IgD-negative memory B cell (primary cell): Measurements from ENCODE around the gene SLC33A1. TPM values are rescaled to one million over a fixed set of nuclear protein-coding genes. Genes with fewer than 3 reads are reported as not detected.
"Not testable (repeated sequence)": the region's sequence is repeated elsewhere in the genome, so short reads cannot be mapped to it uniquely, and the experiment has no call there.

Experiments used
- H3K27ac Mint-ChIP-seq, 3 donors: one replicate each; pipeline ENCODE4 v1.8.0; 2020 to 2022; ENCODE audit warnings: mild to moderate bottlenecking in 3 of 3, mixed read lengths in 3 of 3, moderate library complexity in 1 of 3
- H3K27me3 Mint-ChIP-seq: one replicate; pipeline ENCODE4 v1.8.0; 2021; ENCODE audit warnings: mixed read lengths
- H3K36me3 Mint-ChIP-seq: one replicate; pipeline ENCODE4 v1.8.0; 2020; ENCODE audit warnings: mild to moderate bottlenecking, mixed read lengths
- H3K4me1 Mint-ChIP-seq, 3 donors: one replicate each; pipeline ENCODE4 v1.8.0; 2020 to 2022; ENCODE audit warnings: mixed read lengths in 3 of 3, mild to moderate bottlenecking in 1 of 3
- H3K4me3 Mint-ChIP-seq, 4 donors: one replicate each; pipeline ENCODE4 v1.8.0; 2020 to 2022; ENCODE audit warnings: mild to moderate bottlenecking in 4 of 4, mixed read lengths in 4 of 4, moderate library complexity in 3 of 4
- H3K9me3 Mint-ChIP-seq, 3 donors: one replicate each; pipeline ENCODE4 v1.8.0; 2020 to 2021; ENCODE audit warnings: mixed read lengths in 3 of 3, mild to moderate bottlenecking in 1 of 3
- polyA plus RNA-seq: library from polyadenylated mRNA; unstranded; fragments of 300-500 nt; fragmentation: Illumina TruSeq; gene quantifications from one replicate; pipeline ENCODE4 v1.2.3, GENCODE V29; 2021

Gene SLC33A1
- polyA plus RNA-seq, 1 donor from 2014 or later: 13.0 TPM

DNA sequence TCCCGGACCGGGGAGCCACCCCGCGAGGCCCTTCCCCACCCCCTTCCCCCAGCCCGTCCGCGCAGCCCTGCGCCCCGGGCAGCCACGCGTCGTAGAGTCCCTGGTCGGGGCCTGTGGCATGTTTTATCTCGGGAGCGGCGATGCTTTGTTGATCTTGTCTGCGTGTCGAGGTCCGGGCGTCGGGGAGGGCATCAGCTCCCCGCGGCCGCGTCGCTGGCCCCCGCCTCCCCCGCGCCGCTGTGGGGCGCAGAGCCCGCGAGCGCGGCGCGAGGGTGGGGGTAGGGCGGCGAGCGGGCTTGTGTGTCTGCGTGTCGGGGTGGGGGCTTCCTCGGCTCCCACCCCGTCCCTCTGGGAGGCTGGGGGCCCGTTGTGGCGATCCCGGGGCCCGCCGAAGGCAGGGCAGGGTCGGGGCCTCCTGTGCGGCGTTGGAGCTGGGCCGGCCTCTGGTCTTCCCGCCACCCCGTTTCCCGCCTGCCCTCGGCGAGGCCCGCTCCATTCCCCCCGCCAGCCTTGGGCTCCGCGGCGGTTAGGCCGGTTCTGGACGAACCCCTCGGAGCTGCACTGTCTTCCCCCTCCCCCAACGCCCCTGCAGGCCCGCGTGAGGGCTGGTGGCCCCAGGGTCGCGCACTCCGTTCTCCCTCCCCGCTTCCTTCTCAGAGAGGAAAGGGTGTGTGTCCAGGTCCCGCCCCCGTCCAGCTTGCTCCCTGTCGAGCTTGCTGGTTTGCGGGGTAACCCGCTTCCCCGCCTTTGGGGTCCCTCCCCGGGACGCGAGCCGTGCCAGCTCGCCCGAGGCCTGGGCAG, 16.9 kb upstream of the SLC33A1 start:
- H3K27ac Mint-ChIP-seq: peak overlapping the region; percentile 86 to 92 (median 88)
- H3K4me3 Mint-ChIP-seq: peak overlapping the region; percentile 92 to 98 (median 94)
- H3K36me3 Mint-ChIP-seq: no peaks in the 10 kb centered on the region
- no peaks in the 10 kb centered on the region for H3K27me3 Mint-ChIP-seq
- H3K9me3 Mint-ChIP-seq: no peaks in the 10 kb centered on the region
- peaks cover 19 to 23% (median 19%) of the 10 kb centered on the region in 3 donors for H3K4me1 Mint-ChIP-seq

DNA sequence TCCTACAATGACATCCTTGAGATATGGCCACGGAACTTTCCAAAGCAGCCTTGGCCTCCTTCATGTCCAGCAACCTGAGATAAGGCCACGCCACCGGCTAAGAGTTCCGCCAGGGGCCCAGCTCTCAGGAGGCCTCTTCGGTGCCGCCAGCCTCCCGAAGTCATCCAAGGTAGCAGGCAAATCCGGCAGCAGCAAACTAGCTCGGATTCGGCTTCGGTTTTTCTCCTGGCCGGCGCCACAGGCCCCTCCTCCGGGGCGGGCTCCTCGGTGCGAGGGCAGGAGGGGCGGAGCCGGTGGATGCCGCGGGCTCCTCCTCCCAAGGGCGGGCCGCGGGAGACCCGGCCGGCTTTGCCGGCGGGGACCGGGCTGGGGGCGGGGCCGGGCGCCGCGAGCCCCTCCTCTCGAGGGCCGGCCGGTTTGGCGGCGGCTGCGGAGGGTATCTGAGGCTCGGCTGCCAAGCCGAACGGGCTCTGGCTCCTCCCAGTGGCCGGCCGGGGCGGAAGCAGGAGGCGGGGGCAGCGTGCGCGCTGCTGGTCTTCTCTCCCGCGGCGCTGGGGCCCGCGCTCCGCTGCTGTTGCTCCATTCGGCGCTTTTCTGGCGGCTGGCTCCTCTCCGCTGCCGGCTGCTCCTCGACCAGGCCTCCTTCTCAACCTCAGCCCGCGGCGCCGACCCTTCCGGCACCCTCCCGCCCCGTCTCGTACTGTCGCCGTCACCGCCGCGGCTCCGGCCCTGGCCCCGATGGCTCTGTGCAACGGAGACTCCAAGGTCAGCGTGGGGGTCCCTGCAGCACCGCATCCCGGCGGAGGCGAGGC, 16.1 kb upstream of the SLC33A1 start, which contains the start of gene GMPS:
TSS of gene GMPS (plus strand) at position 518 of the 812 bp plus-strand sequence. CDS start at position 739, 221 bp downstream.
- H3K4me1 Mint-ChIP-seq: peaks cover 15 to 20% (median 16%) of the 10 kb centered on the region in 3 donors
- no peaks in the 10 kb centered on the region for H3K36me3 Mint-ChIP-seq
- H3K27me3 Mint-ChIP-seq: no peaks in the 10 kb centered on the region
- H3K4me3 Mint-ChIP-seq: peak within 1 kb of the TSS; percentile 93 to 98 (median 96)
- no peaks in the 10 kb centered on the region for H3K9me3 Mint-ChIP-seq
- peak within 1 kb of the TSS; percentile 92 to 98 (median 93) for H3K27ac Mint-ChIP-seq

DNA sequence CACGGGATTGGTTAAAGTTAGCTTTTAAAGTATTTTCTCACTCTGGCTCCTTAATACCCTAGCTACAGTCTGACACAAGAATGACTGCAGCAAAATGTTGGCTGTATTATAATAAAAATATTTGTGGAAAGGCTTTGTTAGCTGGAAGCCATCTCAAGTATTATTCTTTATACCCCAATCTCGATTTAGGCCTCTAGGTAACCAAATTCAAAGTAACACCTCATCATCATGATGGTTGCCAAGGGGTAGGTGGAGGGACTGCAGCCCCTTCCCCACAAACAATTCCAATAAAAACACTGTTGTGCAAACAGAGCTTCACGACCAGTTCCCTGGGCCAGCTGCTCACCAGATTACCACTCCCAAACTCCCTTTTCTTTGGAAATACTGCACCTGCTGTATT, 15.5 kb upstream of the SLC33A1 start:
- Mint-ChIP-seq H3K4me3 (peak overlapping the region; percentile 93 to 98 (median 96)), H3K4me1 (peaks cover 15 to 20% (median 16%) of the 10 kb centered on the region in 3 donors), H3K36me3 (no peaks in the 10 kb centered on the region), H3K27ac (peak overlapping the region; percentile 92 to 98 (median 93)), H3K27me3 (no peaks in the 10 kb centered on the region), H3K9me3 (no peaks in the 10 kb centered on the region)

DNA sequence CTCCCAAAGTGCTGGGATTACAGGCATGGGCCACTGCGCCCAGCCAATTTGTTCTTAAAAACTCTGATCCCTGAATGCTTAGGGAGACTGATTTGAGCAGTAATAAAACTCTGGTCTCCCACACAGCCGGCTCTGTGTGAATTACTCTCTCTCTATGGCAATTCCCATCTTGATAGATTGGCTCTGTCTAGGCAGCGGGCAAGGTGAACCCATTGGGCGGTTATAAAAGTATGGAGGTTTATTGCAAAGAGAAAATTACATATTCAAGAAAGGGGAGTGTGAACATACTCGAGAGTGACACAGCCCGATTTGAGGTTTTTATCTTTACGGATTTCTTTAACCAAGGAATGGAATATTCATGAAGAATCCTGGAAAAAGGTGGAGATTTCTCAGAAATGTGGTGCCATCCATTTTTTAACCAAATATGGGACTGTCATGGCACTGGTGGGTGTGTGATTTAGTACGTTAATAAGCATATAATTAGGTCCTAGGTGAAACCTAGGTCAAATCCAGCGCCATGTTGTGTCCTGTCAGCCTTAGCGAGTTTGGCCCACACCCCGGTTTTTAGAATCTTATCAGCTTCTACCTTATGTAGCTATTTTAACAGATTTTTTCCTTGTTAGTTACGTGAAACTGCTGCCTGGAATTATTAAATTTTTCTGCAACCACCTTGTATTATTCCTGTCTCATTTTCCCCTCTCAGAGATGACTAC, 9.0 kb upstream of the SLC33A1 start:
- Mint-ChIP-seq H3K36me3 (no peaks in the 10 kb centered on the region), H3K4me3 (no peak overlapping the region), H3K27me3 (peaks cover 2% of the 10 kb centered on the region), H3K27ac (no peak overlapping the region), H3K4me1 (peaks cover 3 to 6% (median 4%) of the 10 kb centered on the region in 3 donors), H3K9me3 (no peaks in the 10 kb centered on the region)

DNA sequence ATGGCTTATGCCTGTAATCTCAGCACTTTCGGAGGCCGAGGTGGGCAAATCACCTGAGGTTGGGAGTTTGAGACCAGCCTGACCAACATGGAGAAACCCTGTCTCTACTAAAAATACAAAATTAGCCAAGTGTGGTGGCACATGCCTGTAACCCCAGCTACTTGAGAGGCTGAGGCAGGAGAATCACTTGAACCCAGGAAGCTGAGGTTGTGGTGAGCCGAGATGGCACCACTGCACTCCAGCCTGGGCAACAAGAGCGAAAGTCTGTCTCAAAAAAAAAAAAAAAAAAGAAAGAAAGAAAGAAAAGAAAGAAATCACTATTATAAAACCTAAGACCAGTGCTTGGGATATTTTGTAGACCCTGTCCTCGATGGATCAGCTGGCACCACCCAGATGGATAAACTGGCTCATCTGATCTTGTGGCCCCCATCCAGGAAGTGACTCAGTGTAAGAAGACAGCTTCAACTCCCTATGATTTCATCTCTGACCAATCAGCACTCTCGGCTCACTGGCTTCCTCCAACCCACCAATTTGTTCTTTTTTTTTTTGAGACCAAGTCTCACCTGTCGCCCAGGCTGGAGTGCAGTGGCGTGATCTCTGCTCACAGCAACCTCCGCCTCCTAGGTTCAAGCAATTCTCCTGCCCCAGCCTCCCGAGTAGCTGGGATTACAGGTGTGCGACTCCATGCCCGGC, 8.2 kb upstream of the SLC33A1 start:
- not testable (repeated sequence) for H3K27me3 Mint-ChIP-seq, H3K36me3 Mint-ChIP-seq, H3K9me3 Mint-ChIP-seq, H3K4me1 Mint-ChIP-seq, H3K27ac Mint-ChIP-seq
- H3K4me3 Mint-ChIP-seq: peak overlapping the region in 1 of 4 donors; percentile 37

DNA sequence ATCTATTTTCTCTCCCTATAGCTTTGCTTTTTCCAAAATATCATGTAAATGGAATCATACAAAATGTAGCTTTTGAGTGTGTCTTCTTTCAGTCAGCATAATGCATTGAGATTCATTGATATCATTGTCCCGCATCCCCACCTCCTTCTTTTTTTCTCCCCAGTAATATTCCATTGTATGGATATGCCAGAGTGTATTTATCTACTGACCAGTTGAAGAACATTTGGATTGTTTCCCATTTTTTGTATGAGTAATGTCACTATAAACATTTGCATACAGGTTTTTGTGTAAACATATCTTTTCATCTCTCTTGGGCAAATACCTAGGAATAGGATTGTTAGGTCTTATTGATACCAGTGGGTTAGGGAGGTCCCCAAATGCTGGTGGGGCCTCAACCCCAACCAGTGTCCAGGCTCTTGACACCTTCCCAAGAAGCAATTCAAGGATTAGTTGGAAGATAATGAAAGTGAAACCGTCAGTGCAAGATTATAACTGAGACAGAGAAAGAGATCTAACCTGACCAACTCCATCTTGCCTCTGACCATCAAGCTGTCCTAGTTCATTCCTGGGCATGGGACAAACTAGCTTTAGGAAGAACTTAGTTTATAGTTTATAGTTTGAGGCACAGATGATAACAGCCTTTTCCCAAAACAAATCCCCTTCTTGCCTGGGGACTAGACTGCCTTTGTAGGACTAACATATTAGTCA, 7.4 kb upstream of the SLC33A1 start:
- H3K27ac Mint-ChIP-seq: peak overlapping the region in 1 of 3 donors; percentile 9
- peaks cover 2% of the 10 kb centered on the region for H3K27me3 Mint-ChIP-seq
- H3K4me3 Mint-ChIP-seq: peak overlapping the region in 1 of 4 donors; percentile 60
- H3K9me3 Mint-ChIP-seq: no peaks in the 10 kb centered on the region
- peaks cover 3 to 4% (median 4%) of the 10 kb centered on the region in 3 donors for H3K4me1 Mint-ChIP-seq
- H3K36me3 Mint-ChIP-seq: no peaks in the 10 kb centered on the region

DNA sequence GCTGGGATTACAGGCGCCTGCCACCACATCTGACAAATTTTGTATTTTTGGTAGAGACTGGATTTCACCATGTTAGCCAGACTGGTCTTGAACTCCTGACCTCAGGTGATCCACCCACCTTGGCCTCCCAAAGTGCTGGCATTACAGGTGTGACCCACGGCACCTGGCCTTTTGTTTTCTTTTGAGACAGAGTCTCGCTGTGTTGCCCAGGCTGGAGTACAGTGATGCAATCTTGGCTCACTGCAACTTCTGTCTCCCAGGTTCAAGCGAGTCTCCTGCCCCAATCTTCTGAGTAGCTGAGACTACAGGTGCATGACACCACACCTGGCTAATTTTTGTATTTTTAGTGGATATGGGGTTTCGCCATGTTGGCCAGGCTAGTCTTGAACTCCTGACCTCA, 6.2 kb upstream of the SLC33A1 start:
- not testable (repeated sequence) for H3K4me3 Mint-ChIP-seq, H3K27me3 Mint-ChIP-seq, H3K4me1 Mint-ChIP-seq, H3K36me3 Mint-ChIP-seq, H3K27ac Mint-ChIP-seq, H3K9me3 Mint-ChIP-seq

DNA sequence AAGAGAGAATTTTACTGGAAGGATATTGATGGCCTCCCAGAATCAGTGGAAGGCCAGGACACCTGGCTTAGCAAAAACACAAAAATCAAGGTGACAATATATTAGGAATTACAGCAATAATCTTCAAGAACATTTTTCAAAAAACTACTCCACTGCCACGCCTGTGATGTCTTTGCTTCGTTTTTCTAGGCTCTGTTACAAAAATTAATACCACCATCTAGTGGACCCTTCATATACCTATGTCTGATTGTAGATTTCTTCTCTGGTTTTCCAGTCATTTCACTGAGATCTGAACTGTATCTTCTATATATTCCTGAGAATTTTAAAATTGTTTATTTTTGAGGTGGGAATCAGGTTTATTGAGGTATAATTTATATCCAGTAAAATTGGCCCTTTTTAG, 5.6 kb upstream of the SLC33A1 start:
- Mint-ChIP-seq H3K27me3 (peaks cover 2% of the 10 kb centered on the region), H3K36me3 (no peaks in the 10 kb centered on the region), H3K4me1 (peaks cover 5 to 6% (median 6%) of the 10 kb centered on the region in 3 donors), H3K27ac (no peak overlapping the region), H3K4me3 (peak overlapping the region in 2 of 4 donors; percentile 0 to 5), H3K9me3 (no peaks in the 10 kb centered on the region)

DNA sequence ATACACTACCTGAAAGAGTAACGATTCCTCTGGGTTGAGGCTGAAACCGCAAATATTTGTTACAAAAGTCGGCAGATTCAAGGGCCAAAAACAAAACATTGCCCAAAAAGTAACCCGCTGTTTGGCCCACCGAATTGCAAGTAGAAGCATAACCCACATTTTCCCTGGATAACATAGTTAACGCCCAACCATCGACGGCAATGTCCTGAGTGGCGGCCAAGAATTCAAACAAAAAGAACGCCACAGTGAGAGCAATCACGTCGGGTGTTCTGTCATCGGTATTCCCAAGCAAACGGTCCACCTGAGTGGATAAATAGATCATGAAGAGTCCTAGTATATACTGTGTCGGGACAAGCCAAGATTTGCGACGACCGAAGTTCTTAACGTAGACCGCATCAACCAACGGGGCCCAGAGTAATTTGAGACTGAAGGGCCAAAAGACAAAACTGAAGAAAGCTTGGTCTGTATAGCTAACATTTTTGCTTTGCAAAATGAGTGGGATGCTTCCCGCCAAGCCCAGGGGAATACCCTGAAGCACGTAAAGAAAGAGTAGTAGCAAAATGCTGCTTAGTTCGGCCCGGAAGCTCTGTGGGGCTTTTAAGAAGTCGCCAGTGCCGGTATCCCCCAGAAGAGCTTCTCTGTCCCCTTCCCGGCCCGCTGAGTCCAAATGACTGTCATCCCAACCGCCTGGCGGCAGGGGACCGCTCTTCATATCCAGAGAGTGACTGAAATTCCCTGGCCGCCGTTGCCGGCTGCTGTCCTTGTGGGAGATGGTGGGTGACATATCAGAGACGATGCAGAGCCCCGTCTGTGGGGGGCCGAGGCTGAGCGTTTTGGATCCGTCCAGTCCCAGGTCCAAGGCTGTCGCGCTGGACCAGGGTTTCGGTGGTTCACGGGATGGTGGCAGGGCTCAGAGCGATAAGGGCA, 750 bp downstream of the SLC33A1 start:
- Mint-ChIP-seq H3K27me3 (no peaks in the 10 kb centered on the region), H3K27ac (peak overlapping the region; percentile 95 to 99 (median 98)), H3K9me3 (no peaks in the 10 kb centered on the region), H3K4me1 (peaks cover 18 to 34% (median 30%) of the 10 kb centered on the region in 3 donors), H3K36me3 (peaks cover 4% of the 10 kb centered on the region), H3K4me3 (peak overlapping the region; percentile 90 to 97 (median 94))

DNA sequence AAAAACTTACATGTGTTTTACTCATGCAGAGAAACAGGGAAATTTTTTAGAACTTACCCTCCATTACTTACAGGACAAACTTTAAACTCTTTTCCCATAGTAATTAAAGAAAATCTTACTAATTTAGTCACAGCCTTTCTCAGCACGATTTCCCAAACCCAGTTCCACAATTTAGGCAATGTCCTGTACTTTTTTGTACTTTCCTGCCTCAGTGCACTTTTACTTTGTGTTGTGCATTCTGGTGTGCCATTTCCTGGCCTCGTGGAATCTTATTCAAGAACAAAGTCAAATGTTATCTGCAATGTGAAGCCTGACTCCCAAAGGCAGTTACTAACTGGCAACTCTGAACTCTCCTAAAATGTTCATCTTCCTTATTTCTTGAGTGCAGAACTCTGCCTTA, 1.9 kb downstream of the SLC33A1 start:
- Mint-ChIP-seq H3K27me3 (no peaks in the 10 kb centered on the region), H3K36me3 (peaks cover 10% of the 10 kb centered on the region), H3K4me3 (peak overlapping the region; percentile 90 to 97 (median 94)), H3K9me3 (no peaks in the 10 kb centered on the region), H3K4me1 (peaks cover 24 to 39% (median 37%) of the 10 kb centered on the region in 3 donors), H3K27ac (peak overlapping the region in 1 of 3 donors; percentile 95)

DNA sequence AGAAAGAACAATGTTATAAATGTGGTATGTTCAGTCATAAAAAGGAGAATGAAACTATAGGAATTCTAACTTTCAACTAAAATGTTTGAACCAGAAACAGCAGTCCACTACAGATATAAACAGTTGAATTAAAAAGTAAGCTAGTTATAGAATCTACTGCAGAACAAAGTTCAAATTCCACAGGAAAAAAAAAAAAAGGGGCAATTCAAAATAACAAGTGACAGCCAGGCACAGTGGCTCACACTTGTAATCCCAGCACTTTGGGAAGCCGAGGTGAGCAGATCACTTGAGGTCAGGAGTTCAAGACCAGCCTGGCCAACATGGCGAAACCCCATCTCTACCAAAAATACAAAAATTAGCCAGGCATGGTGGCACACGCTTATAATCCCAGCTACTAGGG, 4.8 kb downstream of the SLC33A1 start:
- H3K4me3 Mint-ChIP-seq: peak overlapping the region in 2 of 4 donors; percentile 49 to 67
- H3K4me1 Mint-ChIP-seq: peaks cover 27 to 48% (median 40%) of the 10 kb centered on the region in 3 donors
- not testable (repeated sequence) for H3K27ac Mint-ChIP-seq, H3K27me3 Mint-ChIP-seq, H3K9me3 Mint-ChIP-seq
- peaks cover 13% of the 10 kb centered on the region for H3K36me3 Mint-ChIP-seq

DNA sequence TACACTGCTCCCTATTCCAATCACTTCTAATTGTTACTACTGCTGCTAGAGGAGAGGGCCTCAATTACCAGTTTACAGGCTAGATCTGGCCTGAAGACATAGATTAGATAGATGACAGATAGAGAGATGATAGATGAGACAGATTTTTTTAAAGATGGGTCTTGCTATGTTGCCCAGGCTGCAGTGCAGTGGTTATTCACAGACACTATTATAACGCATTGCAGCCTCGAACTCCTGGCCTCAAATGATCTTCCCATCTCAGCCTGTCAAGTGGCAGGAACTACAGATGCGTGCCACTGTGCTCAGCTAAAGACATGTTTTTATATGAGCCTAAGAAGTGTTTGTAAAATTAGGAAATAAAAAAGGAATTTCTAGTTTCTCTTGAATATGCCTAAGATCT, 6.2 kb downstream of the SLC33A1 start:
- Mint-ChIP-seq H3K27ac (peak overlapping the region in 1 of 3 donors; percentile 73), H3K9me3 (no peaks in the 10 kb centered on the region), H3K36me3 (peaks cover 17% of the 10 kb centered on the region), H3K4me1 (peaks cover 27 to 54% (median 43%) of the 10 kb centered on the region in 3 donors), H3K4me3 (peak overlapping the region in 3 of 4 donors; percentile 4 to 71 (median 11)), H3K27me3 (no peaks in the 10 kb centered on the region)

DNA sequence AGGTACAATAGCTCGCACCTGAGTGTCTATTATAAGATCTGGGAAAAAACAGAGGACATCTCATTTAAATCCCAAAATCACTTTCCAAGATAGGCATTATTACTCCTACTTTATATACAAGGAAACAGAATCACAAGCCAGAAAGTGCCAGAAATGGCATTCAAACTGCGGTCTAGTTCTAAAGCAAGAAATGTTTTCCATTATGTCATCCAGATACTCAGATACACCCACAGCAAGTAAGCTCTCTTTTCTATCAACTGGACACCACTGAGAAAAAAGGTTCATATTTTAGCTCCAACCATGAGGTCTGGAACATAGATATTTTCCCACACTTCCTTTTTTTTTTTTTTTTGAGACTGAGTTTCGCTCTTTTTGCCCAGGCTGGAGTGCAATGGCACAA, 8.1 kb downstream of the SLC33A1 start:
- H3K27ac Mint-ChIP-seq: peak overlapping the region in 1 of 3 donors; percentile 55
- peaks cover 20 to 40% (median 30%) of the 10 kb centered on the region in 3 donors for H3K4me1 Mint-ChIP-seq

More for the DNA sequence above, 8.1 kb downstream of the SLC33A1 start:
- no peaks in the 10 kb centered on the region for H3K27me3 Mint-ChIP-seq
- H3K9me3 Mint-ChIP-seq: no peaks in the 10 kb centered on the region
- peak overlapping the region in 1 of 4 donors; percentile 63 for H3K4me3 Mint-ChIP-seq
- H3K36me3 Mint-ChIP-seq: peaks cover 13% of the 10 kb centered on the region
